Activated naive CD4-positive, alpha-beta T cell (primary cell): Measurements from ENCODE around the gene RGL1.
A peak's percentile ranks its signal among the peaks of the same experiment; 100 is the strongest.

Source experiments
- DNase-seq, 4 experiments: peaks; one replicate each; lab custom pipeline; 2025; lab: John Stamatoyannopoulos, UW

Gene RGL1

DNA sequence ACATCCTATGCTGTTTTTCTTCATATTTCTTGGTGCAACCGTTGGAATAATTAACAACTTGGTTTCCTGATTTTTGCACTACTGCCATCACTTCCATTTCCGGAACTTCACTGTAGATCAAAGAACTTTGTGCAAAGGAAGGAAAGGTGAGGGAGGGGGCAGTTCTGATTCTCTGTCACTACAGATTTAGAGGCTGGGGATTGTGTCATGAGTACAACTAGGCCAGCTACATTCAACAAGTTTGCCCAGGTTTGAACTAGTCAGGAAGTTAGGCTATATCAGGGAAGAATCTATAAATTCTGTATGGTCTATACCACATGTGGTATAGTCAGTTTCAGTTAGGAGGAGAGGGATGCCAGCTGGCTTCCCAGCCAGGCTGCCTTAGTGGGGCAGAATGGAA is 84.2 kb downstream of the RGL1 start:
- no peak for DNase-seq

DNA sequence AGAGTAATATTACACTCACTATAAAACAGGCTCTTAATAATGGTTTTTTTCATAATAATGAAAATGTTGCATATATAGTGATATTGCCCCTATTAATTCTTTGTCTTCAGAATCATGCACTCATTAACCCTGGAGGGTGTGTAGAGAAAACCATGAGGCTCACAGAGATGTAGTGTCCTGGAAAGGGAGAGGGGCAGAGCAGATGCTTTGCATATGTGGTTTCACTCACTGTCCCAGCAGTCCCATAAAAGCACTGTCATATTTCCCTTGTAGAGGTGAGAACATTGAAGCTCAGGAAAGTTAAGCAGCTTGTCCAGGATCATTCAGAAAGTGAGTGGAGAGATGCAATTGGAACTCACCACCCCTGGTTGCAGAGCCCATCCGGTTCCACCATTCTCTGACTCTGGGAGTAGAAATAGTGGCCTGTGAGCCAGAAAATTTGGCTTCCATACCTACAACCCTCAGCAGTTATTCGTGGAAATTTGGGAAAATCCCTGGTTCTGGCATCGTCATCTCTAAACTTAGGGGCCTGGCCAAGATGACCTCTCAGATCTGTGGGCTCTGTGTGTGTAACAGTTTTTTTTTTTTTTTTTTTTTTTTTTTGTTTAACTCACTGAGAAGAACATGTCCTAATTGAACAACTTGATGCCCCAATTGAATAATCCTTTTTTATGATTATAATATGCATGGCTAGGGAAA is 86.4 kb downstream of the RGL1 start:
- no peak for DNase-seq

DNA sequence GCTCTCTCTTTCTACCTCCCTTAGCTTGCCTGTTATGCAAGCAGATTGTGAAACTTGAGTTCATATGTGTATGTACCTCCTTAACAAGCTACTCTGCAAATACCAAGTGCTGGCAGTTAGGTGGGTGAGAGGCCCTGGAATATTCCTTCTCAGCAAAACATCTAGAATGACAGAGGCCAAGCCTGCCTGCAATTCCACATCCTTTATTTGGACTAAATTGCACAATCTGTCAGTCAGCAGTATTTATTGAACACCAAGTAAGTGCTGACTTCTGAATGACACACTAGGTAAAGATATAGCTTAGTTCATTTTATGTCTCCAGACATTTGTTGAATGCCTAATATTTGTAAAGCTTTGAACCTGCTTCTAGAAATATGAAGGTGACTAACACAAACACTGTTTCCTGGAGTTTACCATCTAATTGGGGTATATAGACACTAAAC is 87.5 kb downstream of the RGL1 start:
- no peak for DNase-seq

DNA sequence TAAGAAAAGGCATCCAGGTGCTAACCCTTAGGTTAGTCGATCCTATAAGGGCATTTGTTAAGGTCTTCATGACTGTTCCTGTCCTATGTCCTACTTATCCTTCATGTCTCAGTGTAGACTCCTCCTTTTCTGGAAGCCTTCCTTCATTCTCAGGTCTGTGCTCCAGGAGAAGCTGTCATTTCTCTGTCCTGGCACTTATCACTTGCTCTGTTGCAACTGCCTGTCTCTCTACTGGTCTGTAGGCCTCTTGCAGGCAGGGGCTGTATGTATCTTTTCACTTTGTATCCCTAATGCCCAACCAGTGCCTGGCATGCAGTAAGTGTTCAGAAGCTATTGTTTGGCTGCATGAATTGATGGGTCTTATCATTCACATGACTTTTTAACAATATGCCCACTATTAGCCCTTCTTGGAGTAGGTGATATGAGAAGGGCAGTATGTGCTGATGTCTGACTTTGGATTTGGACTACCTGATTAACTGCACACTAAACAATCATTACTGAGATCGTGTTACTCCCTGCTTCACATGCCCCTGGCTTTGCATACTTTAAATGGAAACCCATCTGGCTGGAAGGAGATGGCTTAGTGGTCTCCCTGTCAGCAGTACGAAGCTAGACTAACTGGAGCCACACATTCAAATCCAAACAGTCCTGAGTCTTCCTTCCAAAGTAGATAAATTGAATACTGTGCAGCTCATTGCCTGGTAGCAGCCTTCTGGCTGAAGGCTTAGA is 88.8 kb downstream of the RGL1 start:
- no peak for DNase-seq

DNA sequence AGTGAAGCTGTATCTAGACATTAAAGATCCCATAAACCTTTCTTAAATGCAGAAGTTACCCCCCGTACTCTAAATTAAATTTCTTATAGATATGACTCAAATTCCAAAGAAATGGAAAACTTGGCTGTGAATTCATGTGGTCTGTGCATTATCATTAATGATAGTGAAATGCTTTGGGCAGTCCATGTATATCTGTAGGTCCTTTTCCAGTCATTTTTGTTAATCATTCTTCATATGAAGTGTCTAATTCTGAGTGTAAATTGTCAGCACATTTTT is 89.3 kb downstream of the RGL1 start:
- no peak for DNase-seq

DNA sequence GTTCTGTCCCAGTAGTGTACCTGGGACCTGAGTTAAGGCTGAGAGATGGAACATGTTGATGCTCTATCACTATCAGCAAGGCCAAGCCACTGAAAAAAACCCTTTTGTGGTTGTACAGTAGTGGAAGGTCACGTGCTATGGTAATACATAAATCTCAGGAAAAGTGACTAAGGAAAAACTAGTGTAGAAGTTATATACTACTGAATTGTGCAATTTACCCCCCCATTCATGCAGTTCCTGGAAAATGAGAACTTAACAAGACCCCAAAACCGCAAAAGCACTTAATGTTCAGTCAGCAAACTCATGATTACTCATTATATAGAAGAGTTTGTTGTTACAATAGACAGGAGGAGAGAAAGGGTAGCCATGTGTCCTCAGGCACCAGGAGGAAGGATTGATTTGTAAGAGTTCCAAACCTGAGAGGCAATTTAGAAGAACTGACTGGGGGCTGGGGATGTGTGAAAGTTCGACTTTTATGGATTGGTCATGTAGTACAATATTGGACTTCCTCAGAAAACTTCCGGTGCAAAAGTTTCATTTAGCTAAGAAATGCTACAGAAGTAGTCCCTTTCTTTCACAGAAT is 91.6 kb downstream of the RGL1 start:
- DNase-seq, result no peak

DNA sequence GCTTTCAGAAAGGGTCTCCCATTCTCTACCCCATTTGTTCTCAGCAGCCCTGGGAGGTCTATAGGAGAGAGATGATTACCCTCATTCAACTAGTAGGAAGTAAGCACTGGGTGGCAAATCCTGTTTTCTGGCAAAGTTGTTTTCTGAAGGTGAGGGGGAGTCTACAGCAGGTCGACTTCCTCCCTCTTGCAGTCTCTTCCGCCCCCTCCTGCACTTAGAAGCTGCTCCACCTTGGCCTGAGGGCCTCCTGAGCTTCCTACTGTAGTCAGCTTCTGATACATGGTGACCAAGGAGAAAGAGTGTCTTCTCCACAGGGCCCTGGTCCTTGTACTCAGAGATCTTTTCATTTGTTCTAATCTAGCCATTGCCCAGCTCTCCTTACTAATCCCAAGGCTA is 93.1 kb downstream of the RGL1 start:
- DNase-seq, result no peak

DNA sequence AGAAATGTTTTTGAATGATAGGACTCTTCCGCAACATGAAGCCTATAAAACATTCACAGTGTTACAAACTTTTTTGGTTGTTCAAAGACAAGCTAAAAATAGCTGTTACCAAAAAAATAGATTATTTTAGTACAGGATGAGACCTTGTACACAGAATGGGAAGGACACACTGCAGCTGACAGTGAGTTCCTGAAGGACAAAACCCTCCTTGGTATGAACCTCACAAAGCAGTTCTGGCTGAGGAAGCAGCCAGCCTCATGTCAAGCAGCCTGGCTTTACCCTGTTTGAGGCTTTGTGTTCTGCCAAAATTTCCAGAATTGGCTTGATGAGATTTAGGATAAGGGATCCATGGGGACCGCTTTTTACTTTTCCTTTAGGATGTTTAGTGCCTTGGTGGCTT is 93.7 kb downstream of the RGL1 start:
- no peak for DNase-seq

DNA sequence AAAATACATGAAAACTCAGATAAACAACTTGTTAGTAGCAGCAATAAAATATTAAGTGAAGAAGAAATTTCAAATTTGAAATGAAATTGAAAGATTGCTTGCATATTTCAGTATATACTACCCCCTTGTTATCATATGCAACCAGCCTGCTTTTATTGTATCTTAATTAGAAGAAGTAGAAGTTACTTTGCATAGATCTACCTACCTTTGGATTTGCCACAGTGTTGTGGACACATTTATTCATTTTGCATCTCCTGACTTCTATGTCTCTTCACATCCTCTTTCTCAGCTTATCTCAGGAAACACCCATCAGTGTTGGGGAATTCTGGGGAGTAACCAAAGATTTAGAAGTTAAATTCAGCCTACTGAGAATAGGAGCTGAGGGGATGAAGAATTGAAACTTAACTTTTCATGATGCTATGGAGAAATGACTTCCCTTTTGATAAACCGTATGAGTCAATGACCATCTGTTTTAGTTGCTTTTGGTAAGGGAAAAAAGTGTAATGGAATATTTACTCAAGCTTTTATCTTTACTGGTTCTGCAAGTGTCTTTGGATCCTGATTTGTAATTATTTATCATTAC is 96.9 kb downstream of the RGL1 start:
- DNase-seq, result no peak

DNA sequence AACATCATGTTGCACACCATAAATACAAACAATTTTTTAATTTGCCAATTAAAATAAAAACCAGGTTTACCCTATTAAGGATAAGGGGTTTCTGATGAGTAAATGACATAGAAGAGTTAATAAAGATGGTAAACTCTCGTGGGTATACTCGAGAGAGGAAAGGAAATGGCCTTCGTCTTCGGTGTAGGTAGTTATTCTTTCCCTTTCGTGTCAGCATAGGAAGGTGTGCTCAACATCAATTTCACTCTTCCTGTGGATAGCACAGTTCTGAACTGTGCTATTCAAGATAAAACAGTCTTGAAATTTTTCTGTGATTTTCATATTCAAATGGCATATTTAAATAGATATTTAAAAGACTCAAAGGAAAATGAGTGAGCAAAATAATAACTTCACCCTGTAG is 98.2 kb downstream of the RGL1 start:
- DNase-seq, result no peak

DNA sequence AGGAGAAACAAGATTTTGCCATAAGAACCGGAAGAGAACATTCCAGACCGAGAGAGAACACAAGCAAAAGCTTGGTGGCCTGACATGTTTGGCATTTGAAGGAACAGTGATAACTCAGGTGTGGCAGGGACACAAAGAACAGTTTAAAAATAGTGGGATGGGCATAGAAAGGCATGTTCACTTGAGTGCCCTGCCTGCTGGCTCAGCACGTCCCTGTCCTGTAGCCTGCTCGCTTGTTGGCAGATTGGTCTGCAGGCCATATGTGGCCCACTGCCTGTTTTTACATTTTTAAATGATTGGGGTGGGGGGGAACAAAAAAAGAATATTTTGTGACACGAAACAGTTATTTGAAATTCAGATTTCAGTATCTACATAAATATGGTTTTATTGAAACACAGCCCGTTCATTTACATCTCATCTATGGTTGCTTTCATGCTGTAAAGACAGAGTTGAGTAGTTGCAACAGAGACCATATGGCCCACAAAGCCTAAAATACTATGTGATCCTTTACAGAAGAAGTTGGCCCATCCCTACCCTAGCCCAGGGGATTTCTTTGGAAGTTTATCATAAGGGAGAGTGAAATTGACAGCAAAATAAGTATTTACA is 100.7 kb downstream of the RGL1 start:
- no peak for DNase-seq

DNA sequence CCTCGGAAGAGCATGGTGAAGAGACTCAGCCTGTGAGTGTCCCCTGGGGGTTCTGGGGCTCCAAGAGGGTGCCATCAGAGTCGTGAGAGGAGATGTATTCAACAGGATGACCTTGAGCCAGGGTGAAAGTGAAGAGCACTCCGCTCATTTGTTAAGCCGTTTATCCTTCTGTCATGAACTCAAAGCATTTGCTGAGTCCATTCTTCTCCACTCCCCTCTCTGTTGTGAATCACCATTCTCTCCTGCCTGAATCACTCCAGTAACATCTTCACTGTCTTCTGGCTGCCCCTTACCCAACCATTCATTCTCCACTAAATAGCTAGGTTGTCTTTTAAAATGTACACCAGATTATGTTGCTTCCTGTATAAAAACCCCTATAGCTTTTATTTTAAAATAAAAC is 102.2 kb downstream of the RGL1 start:
- no peak for DNase-seq

DNA sequence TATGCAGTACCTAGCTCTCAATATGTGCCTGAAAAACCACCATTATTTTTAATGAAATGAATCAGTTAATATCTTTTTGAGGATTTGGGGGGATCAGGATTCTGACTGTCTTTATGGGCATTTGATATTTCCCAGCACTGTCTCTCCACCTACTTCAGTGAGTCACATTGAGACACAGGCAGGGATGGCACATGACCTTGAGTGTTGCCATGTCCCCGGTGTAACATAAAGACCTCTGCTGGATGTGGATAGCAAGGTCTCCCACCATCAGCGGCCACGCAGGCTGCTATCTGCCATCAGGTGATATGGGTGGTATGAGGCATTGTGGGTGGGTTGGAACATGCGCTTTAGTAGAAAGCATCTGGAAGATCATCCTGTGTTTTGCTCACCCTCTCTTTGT is 103.2 kb downstream of the RGL1 start:
- DNase-seq, result no peak

DNA sequence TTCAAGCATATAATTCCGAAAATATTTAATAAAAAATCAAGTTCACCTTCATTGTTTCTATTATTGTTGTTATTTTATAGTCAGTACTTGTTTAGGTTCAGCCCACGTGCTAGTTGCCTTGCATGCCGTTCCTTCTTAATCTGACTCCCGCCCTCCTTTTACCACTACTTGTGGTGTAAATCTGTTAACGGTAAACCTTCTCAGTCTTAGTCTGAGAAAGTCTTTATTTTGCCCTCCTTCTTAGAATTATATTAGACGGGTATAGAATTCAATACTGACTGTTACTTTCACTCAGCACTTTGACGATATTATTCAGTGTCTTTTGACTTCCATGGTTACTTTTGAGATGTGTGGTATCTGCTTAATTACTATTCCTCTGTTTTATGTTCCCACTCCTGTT is 104.8 kb downstream of the RGL1 start:
- no peak for DNase-seq

DNA sequence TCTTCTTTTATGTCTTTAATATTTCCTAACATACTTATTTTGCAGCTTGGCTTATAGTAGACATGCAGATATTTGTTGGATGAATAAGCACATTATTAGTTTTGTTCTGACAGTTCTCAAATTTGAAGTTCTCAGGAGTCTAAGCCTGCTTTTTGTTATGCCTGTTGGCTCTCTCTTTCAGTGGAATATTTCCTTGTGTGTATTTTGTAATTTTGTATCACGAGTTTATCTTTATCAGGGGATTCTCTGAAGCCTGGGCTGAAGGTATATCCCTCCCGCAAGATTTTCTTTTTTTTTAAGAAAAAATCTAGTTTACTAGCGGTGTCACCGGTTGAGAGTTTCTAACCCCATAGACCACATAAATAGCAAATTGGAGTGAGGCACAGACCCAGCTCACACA is 105.9 kb downstream of the RGL1 start:
- DNase-seq, result no peak

DNA sequence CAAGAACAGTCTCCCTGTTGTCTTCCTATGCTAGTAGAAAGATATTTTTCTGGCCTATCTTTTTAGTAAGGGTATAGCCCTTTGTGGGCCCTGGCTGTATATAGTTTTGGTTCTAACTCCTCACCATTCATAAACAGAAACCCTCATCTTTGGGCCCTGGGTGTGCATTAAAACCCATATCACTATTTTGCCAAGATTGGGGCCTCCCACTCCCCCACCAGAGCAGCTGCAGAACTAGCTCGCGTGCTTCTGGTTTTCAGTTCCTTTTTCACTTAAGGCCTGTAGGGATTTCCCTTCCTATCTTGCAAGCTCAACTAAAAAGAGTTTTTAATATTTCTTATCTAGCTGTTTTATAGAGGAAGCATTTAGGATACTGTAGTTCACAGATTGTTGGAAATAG is 106.4 kb downstream of the RGL1 start:
- no peak for DNase-seq

DNA sequence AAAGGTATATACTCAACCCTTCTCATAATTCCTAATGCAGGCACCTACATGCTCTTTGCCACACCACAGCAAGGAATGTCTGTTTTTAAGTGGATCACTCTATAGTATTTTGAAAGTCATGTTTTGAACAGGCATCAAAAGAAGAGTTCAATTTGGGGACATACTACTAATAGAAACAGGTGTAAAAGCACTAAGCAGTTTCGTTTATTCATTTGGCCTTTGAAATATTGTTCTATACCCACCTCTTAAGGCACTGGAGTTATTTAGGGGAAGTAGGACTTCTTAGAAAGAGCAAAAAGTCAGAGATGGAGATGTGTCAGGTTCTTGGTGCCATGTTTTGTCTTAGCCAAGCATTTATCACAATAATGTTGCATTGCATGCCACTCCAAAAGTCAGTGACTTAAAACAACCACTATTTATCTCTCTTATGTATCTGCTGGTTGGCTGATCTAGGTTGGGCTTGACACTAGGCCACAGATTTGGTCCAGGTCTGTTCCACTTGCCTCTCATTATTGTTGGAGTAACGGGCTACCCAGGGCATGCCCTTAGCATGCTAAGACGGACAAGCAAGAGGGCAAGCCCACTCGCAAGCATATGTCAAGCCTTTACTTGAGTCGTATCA is 107.5 kb downstream of the RGL1 start:
- DNase-seq, result no peak

DNA sequence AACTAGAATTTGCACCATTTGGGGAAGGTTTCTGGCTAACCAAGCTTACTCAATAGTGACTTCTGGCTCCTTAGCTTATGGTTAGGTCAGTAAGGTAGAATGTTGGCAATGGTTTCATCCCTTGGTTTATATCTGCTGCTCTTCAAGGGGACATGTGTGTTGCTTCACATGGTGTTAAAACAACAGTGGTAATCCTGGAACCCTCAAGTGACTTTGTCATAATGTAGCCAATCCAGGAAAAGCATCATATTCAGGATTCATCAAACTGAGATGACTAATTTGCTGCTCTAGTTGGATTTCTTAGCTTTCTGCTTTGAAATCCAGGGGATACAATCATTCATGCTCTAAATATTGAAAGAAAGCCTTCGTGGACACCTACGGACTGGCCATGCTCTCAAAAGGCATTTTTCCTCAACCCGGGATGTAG is 108.7 kb downstream of the RGL1 start:
- DNase-seq, result no peak

DNA sequence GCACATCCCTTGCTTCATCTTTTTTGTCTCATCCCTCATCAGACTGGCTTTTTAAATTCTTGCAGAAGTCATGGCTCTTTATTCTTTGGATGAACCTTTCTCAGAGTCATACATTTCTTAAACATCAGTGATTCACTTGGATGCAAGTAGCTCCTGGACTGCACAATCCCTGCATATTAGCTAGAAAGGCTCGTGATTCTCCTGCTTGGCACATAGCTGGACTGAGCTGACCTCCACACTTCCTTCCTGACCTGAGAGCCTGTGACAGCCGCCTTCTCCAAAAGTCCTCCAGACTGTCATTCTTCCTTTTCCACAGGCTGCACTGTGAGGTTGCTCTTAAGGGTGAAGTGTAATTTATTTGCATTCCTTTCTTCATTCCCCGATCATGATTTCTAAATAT is 109.4 kb downstream of the RGL1 start:
- DNase-seq, result no peak

DNA sequence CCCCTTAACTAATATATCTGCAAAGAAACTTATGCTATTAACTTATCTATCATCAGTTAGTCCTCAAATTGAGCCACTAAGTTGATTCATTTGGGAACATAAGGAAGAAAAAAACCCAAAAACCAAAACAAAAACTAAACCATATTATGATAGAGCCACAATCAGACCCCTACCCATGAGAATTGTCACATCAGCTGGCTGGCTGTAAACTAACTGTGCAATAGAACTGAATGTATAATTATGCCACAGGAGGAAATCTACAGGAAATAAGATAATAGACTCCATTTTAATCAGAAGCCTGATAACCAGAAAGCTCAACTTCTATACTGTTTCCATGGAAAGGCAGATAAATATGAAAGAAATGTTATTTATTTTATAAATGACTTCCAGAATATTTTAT is 110.0 kb downstream of the RGL1 start:
- no peak for DNase-seq

DNA sequence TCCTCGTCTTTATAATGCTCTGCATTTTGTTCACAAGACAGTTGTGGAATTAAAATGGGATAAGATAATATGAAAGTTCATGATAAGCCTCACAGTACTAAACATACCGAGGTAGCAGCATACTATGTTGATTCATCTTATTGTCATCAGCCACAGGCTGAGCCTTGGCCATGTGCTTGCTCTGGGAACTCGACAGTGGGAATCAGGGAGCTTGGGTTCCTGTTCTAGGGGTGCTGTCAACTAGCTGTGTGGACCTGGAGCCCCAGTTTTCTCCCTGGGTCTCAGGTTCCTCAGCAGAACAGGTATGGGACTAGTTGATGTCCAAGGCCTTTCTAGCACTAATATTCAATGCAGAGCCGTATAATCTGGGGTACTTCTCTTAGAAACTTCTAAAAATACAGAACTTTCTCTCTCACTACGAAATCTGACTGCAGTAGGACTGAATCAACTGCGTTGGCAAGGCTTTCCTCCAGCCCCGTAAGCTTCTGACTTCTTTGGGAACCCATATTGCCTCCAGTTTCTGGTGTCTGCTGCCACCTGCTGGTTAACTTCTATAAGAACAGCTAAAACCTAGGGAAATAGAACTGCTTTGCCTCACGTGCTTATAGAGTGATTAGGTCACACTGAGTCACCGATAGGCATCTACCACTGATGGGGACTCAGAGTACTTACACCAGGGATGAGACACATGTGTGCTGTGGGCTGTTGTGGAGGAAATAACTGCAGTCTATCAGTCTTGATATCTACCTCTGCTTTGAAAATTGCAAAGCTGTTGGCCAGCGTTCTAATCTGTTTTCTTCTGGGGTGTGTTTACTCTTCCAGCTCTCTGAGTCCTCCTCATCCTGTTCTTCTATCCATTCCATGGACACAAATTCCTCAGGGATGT is 110.9 kb downstream of the RGL1 start:
- DNase-seq, result peak; percentile 8 to 38 (median 14)
